Measurements from ENCODE around the gene TMCC2.
A peak's percentile ranks its signal among the peaks of the same experiment; 100 is the strongest.

Gene TMCC2

GRCh38 chr1:205306929-205307566 lies 79.3 kb downstream of the TMCC2 start:
- no peak for DNase-seq

- DNase-seq: no peak
Observed at GRCh38 chr1:205309741-205310140, 82.0 kb downstream of the TMCC2 start.

GRCh38 chr1:205310976-205311704 lies 83.4 kb downstream of the TMCC2 start:
- no peak for DNase-seq

- DNase-seq: no peak
Observed at GRCh38 chr1:205312866-205313562, 85.3 kb downstream of the TMCC2 start.

GRCh38 chr1:205313563-205314308 lies 86.0 kb downstream of the TMCC2 start:
- peak; percentile 55 to 73 for DNase-seq

- peak in 1 of 2 donors; percentile 34 for DNase-seq
Observed at GRCh38 chr1:205315008-205315618, 87.4 kb downstream of the TMCC2 start.

- DNase-seq: no peak
Observed at GRCh38 chr1:205316161-205316566, 88.4 kb downstream of the TMCC2 start.

GRCh38 chr1:205317311-205317917 lies 89.7 kb downstream of the TMCC2 start:
- no peak for DNase-seq

GRCh38 chr1:205318231-205318991 lies 90.7 kb downstream of the TMCC2 start:
- no peak for DNase-seq

- DNase-seq: peak; percentile 20 to 45
Observed at GRCh38 chr1:205319081-205320018, 91.6 kb downstream of the TMCC2 start.

- DNase-seq: peak; percentile 87 to 89
Observed at GRCh38 chr1:205321162-205321958, 93.6 kb downstream of the TMCC2 start, which contains the start of gene NUAK2. Gene NUAK2 (minus strand): TSS chr1:205321745. CDS start chr1:205321628, 117 bp downstream.

- no peak for DNase-seq
Observed at GRCh38 chr1:205321959-205322283, 94.2 kb downstream of the TMCC2 start.
